Caco-2 (cell line): ENCODE data around the gene JKAMP. TPM values are rescaled to one million over a fixed set of nuclear protein-coding genes. Genes with fewer than 3 reads are reported as not detected.

Experiments used
- BruUV-seq: library from RNA; stranded (reverse); fragments of 400-500 nt; replicated peaks from 2 replicates; lab custom pipeline; 2021; lab: Mats Ljungman, UMichigan
- CTCF ChIA-PET: fragments of 300-600 bp; sonication (Branson Sonifier 250); formaldehyde crosslinking; loops from one replicate; lab custom pipeline; 2022; ENCODE audit warnings: antibody characterized with exemption; lab: Charles Lee
- POLR2A ChIA-PET: fragments of 300-600 bp; sonication (Branson Sonifier 250); formaldehyde crosslinking; loops from one replicate; lab custom pipeline; 2022; ENCODE audit warnings: antibody characterized with exemption; lab: Charles Lee
- DNase-seq, 2 experiments: peaks; one replicate each; pipeline versions ENCODE4 v3.0.0 to v3.0.0-alpha.2; 2020 to 2022
- H3K27me3 ChIP-seq: replicated peaks from 2 replicates; pipeline ENCODE4 v1.6.0; 2011; ENCODE audit warnings: low read length; ENCODE audit not compliant: control insufficient read depth, insufficient read depth
- H3K36me3 ChIP-seq: 2 replicates; pipeline ENCODE4 v1.5.1; 2011; ENCODE audit warnings: low read length; ENCODE audit not compliant: control insufficient read depth, insufficient read depth
- H3K4me1 ChIP-seq: fragments of 250-450 bp; sonication (Bioruptor Pico); 2 replicates; pipeline ENCODE4 v1.5.1; 2020; ENCODE audit warnings: mild to moderate bottlenecking
- H3K4me3 ChIP-seq: 2 replicates; pipeline ENCODE4 v1.5.1; 2011; ENCODE audit warnings: low read depth, mild to moderate bottlenecking, control low read depth, low read length
- H3K9me3 ChIP-seq: fragments of 250-450 bp; sonication (Bioruptor Pico); 2 replicates; pipeline ENCODE4 v1.5.1; 2020; ENCODE audit warnings: mild to moderate bottlenecking, moderate library complexity
- H3K27ac Mint-ChIP-seq: one replicate; pipeline ENCODE4 v1.8.0; 2022; ENCODE audit warnings: mixed read lengths; ENCODE audit not compliant: unreplicated experiment
- H3K27me3 Mint-ChIP-seq: one replicate; pipeline ENCODE4 v1.8.0; 2022; ENCODE audit warnings: mixed read lengths; ENCODE audit not compliant: insufficient read depth, unreplicated experiment
- H3K36me3 Mint-ChIP-seq: one replicate; pipeline ENCODE4 v1.8.0; 2022; ENCODE audit warnings: mild to moderate bottlenecking, mixed read lengths; ENCODE audit not compliant: insufficient read depth, unreplicated experiment
- H3K4me1 Mint-ChIP-seq: one replicate; pipeline ENCODE4 v1.8.0; 2022; ENCODE audit warnings: low read depth, mixed read lengths; ENCODE audit not compliant: unreplicated experiment
- H3K4me3 Mint-ChIP-seq: one replicate; pipeline ENCODE4 v1.8.0; 2022; ENCODE audit warnings: mild to moderate bottlenecking, moderate library complexity, mixed read lengths; ENCODE audit not compliant: unreplicated experiment
- H3K9me3 Mint-ChIP-seq: one replicate; pipeline ENCODE4 v1.8.0; 2022; ENCODE audit warnings: mixed read lengths; ENCODE audit not compliant: unreplicated experiment
- intact Hi-C: fragments of 100-400 bp; cut with micrococcal nuclease; formaldehyde crosslinking; loops from one replicate; pipeline ENCODE4 v1.10.0; 2022; ENCODE audit not compliant: unreplicated experiment
- total RNA-seq: library from RNA; stranded (reverse); gene quantifications from 2 replicates; pipeline ENCODE4 v1.2.3, GENCODE V29; 2022
- TF ChIP-seq, protein P1 (sequence below), 2 experiments: fragments of 200-600 bp in 1 of 2; IDR thresholded peaks; 1 replicate in 1 of 2; 2 replicates in 1 of 2; pipeline versions ENCODE4 v1.5.1 to v1.8.0; 2011 to 2022; ENCODE audit warnings: antibody characterized with exemption in 1 of 2, control low read depth in 1 of 2, inconsistent platforms in 1 of 2, low read depth in 1 of 2, low read length in 1 of 2, mild to moderate bottlenecking in 1 of 2, moderate library complexity in 1 of 2; ENCODE audit not compliant: insufficient read depth in 1 of 2, severe bottlenecking in 1 of 2, unreplicated experiment in 1 of 2

The JKAMP gene
- total RNA-seq, 1 experiment from 2014 or later, result 24.7 TPM

DNA sequence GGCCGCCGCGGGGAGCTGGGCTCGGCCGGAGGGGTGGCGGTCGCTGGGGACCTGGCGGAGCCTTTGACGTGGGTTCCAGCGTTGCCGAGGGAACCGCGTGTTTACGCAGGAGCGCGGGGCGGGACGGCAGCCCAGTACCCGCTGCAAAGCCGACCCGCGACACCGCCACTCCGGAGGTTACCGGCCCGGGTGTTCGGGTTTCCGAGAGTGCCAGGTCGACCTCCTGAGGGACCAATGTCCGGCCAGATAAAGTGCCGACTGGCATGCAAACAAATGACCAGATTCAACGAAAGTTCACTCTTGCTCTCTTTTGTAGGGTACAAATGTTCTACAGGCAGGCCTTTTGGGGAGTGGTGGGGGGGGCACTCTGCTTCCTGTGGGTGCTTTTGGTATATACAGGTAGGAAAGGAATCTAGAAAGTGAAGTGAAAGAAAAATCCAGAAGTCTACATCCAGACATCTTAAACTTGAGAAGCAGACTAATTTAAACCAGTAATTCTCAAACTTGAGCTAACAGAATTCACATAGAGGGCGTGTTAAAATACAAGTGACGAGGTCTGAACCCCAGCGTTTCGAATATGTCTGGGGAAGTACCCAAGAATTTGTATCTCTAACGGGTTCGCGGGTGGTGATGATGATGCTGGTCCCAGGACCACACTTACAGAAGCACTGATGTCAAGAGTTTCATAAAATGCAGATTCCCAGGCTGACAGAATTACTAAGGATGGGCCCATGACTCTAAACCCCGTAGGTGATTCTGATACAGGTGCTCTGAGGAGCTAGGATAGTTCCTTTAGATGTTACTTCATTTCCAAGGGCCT, 18.8 kb upstream of the JKAMP start, which contains the start of gene GPR135:
Gene GPR135, minus strand, starts transcription at position 65 of the 820 bp plus-strand sequence. CDS start 154 bp downstream, outside the sequence.
- BruUV-seq, result no TSS peak
- no peaks in the 10 kb centered on the region for H3K9me3 ChIP-seq
- Mint-ChIP-seq H3K4me3 (peak within 1 kb of the TSS; percentile 78), H3K27me3 (peaks cover 4% of the 10 kb centered on the region), H3K4me1 (no peaks in the 10 kb centered on the region), H3K36me3 (no peaks in the 10 kb centered on the region), H3K9me3 (no peaks in the 10 kb centered on the region), H3K27ac (no peak within 1 kb of the TSS)
- H3K27me3 ChIP-seq, result no peaks in the 10 kb centered on the region
- no peak for DNase-seq
- H3K4me1 ChIP-seq, result 0 out of 2 replicates have a peak, but pooled peaks cover 7% of the 10 kb centered on the region
- peak within 1 kb of the TSS; percentile 66 for H3K4me3 ChIP-seq
- CTCF ChIA-PET, result interaction anchor here (0.9 to 1.0 kb wide), 2 partner anchors 19 to 136 kb away, joined by 4 read pairs; partner anchors contain the start of genes JKAMP and L3HYPDH
- intact Hi-C loops, result no loop called here
- POLR2A ChIA-PET, result no interaction called here
- TF ChIP-seq, protein P1, sequence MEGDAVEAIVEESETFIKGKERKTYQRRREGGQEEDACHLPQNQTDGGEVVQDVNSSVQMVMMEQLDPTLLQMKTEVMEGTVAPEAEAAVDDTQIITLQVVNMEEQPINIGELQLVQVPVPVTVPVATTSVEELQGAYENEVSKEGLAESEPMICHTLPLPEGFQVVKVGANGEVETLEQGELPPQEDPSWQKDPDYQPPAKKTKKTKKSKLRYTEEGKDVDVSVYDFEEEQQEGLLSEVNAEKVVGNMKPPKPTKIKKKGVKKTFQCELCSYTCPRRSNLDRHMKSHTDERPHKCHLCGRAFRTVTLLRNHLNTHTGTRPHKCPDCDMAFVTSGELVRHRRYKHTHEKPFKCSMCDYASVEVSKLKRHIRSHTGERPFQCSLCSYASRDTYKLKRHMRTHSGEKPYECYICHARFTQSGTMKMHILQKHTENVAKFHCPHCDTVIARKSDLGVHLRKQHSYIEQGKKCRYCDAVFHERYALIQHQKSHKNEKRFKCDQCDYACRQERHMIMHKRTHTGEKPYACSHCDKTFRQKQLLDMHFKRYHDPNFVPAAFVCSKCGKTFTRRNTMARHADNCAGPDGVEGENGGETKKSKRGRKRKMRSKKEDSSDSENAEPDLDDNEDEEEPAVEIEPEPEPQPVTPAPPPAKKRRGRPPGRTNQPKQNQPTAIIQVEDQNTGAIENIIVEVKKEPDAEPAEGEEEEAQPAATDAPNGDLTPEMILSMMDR (IDR thresholded peaks at IDR 0.05; ENCODE audit: insufficient read depth in 1 of 2, low read depth in 1 of 2, low read length in 1 of 2, severe bottlenecking in 1 of 2, unreplicated experiment in 1 of 2), result no peak
- H3K36me3 ChIP-seq, result no peaks in the 10 kb centered on the region

DNA sequence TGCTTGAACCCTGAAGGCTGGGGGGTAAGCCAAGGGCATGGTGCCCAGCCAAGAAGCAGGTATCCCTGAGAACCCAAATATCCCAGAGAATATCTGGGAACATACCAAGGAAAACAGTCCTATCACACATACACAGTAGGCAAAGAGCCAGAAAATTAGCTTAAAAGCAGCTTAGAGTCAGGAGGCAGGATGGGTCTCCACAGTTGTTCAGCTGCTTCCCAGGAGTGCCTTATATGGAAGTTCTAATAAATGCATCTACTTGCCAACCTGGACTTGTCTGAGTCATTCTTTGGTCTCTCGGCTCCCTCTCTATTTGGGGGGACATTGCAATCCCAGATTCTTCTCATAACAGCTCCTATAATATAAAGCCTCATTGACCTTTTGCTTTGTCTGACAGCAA, 10.1 kb upstream of the JKAMP start:
- H3K36me3 ChIP-seq, result peaks cover 2% of the 10 kb centered on the region; the same call in 1 of the 2 replicates
- no peak for DNase-seq
- no peaks in the 10 kb centered on the region for H3K9me3 ChIP-seq
- H3K4me1 ChIP-seq, result no peaks in the 10 kb centered on the region
- no TSS peak for BruUV-seq
- Mint-ChIP-seq H3K27me3 (no peaks in the 10 kb centered on the region), H3K4me1 (no peaks in the 10 kb centered on the region), H3K4me3 (no peak overlapping the region), H3K36me3 (peaks cover 6% of the 10 kb centered on the region), H3K9me3 (no peaks in the 10 kb centered on the region), H3K27ac (no peak overlapping the region)
- intact Hi-C loops, result no loop called here
- CTCF ChIA-PET, result no interaction called here
- no peak overlapping the region for H3K4me3 ChIP-seq
- H3K27me3 ChIP-seq, result no peaks in the 10 kb centered on the region
- TF ChIP-seq, protein P1 (IDR thresholded peaks at IDR 0.05; ENCODE audit: insufficient read depth in 1 of 2, low read depth in 1 of 2, low read length in 1 of 2, severe bottlenecking in 1 of 2, unreplicated experiment in 1 of 2), result no peak
- POLR2A ChIA-PET, result no interaction called here

DNA sequence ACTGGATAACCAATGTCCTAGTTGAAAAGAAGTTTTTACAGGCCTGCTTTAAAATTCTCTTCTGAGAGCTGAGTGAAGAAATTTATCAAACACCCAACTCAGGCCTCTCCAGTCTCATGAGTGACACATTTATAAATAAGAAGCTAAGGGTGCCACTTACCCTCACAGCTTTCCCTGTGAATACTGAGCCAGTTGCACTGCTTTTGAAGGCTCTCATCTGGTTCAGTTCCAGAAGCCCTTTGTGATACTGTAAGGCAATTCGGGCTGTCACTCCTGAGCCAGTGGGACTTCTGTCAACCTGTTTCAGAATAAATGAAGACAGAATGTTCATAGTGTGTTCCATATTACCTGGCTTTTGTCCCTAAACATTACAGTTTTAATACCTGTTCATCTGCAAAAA, 8.6 kb upstream of the JKAMP start:
- intact Hi-C loops, result no loop called here
- Mint-ChIP-seq H3K4me1 (no peaks in the 10 kb centered on the region), H3K4me3 (no peak overlapping the region), H3K36me3 (peaks cover 6% of the 10 kb centered on the region), H3K27ac (no peak overlapping the region), H3K27me3 (no peaks in the 10 kb centered on the region), H3K9me3 (no peaks in the 10 kb centered on the region)
- no peak for DNase-seq
- H3K27me3 ChIP-seq, result no peaks in the 10 kb centered on the region
- no TSS peak for BruUV-seq
- no peak overlapping the region for H3K4me3 ChIP-seq
- POLR2A ChIA-PET, result no interaction called here
- H3K4me1 ChIP-seq, result no peaks in the 10 kb centered on the region
- peaks cover 2% of the 10 kb centered on the region; the same call in 1 of the 2 replicates for H3K36me3 ChIP-seq
- CTCF ChIA-PET, result no interaction called here
- TF ChIP-seq, protein P1 (IDR thresholded peaks at IDR 0.05; ENCODE audit: insufficient read depth in 1 of 2, low read depth in 1 of 2, low read length in 1 of 2, severe bottlenecking in 1 of 2, unreplicated experiment in 1 of 2), result no peak
- H3K9me3 ChIP-seq, result no peaks in the 10 kb centered on the region
